Hepatocyte (in vitro differentiated cells): ENCODE results near the gene RPS6KA5.
"Not testable (repeated sequence)": the region's sequence is repeated elsewhere in the genome, so short reads cannot be mapped to it uniquely, and the experiment has no call there.

Source experiments
- CTCF ChIP-seq: fragments of 200-600 bp; sonication (generic); IDR thresholded peaks from 2 replicates; pipeline ENCODE4 v1.5.1; 2016; ENCODE audit warnings: antibody characterized with exemption, mild to moderate bottlenecking; ENCODE audit not compliant: poor library complexity
- EZH2 ChIP-seq: fragments of 200-600 bp; sonication (generic); IDR thresholded peaks from 2 replicates; pipeline ENCODE4 v1.6.1; 2016; ENCODE audit warnings: antibody characterized with exemption, mild to moderate bottlenecking, borderline replicate concordance
- EZH2phosphoT487 ChIP-seq: fragments of 200-600 bp; sonication (generic); IDR thresholded peaks from one replicate; pipeline ENCODE4 v1.6.1; 2018; ENCODE audit warnings: antibody characterized with exemption, mild to moderate bottlenecking, low read depth, moderate library complexity; ENCODE audit not compliant: unreplicated experiment, severe bottlenecking

- TF ChIP-seq CTCF, EZH2phosphoT487, EZH2: not testable (repeated sequence)
Observed at GRCh38 chr14:90838531-90838930, 221.9 kb downstream of the RPS6KA5 start.
